Endothelial cell of umbilical vein (primary cell): ENCODE data around the gene MAN1A1. TPM values are rescaled to one million over a fixed set of nuclear protein-coding genes. Genes with fewer than 3 reads are reported as not detected.
"Not testable (repeated sequence)": the region's sequence is repeated elsewhere in the genome, so short reads cannot be mapped to it uniquely, and the experiment has no call there.

ENCODE experiments used
- BruUV-seq: library from RNA; stranded (reverse); fragments of 400-500 nt; replicated peaks from 2 replicates; lab custom pipeline; 2021; lab: Mats Ljungman, UMichigan
- CTCF ChIA-PET: fragments of 300-600, 350-600 bp; sonication (Branson Sonifier 250); formaldehyde crosslinking; loops from one replicate; lab custom pipeline; 2021; ENCODE audit warnings: antibody characterized with exemption, inconsistent platforms; lab: Charles Lee
- POLR2A ChIA-PET: fragments of 300-600, 350-600 bp; sonication (Branson Sonifier 250); formaldehyde crosslinking; loops from one replicate; lab custom pipeline; 2021; ENCODE audit warnings: antibody characterized with exemption, inconsistent platforms; lab: Charles Lee
- DNase-seq: peaks from one replicate; pipeline ENCODE4 v3.0.0-alpha.2; 2011; ENCODE audit warnings: low read depth, low spot score
- FAIRE-seq: peaks from 2 replicates; lab custom pipeline; 2011; peaks lifted over from hg19 to GRCh38; lab: Jason Lieb, UNC
- H2AFZ ChIP-seq: 2 replicates; pipeline ENCODE4 v1.6.0; 2012; ENCODE audit warnings: low read depth, low read length, control low read depth, inconsistent platforms
- H3K27ac ChIP-seq: 2 replicates; pipeline ENCODE4 v1.5.1; 2011; ENCODE audit warnings: low read depth, mild to moderate bottlenecking, control low read depth, low read length, moderate library complexity; ENCODE audit not compliant: insufficient read depth
- H3K27me3 ChIP-seq, 2 experiments: 2 replicates each; pipeline versions ENCODE4 v1.6.0 to v1.6.1; 2011; ENCODE audit warnings: low read length in 2 of 2, mixed read lengths in 1 of 2; ENCODE audit not compliant: control insufficient read depth in 2 of 2, insufficient read depth in 2 of 2
- H3K36me3 ChIP-seq, 2 experiments: 2 replicates in 1 of 2; 3 replicates in 1 of 2; pipeline ENCODE4 v1.5.1; 2011; ENCODE audit warnings: low read length in 2 of 2, mild to moderate bottlenecking in 1 of 2, moderate library complexity in 1 of 2; ENCODE audit not compliant: control insufficient read depth in 2 of 2, insufficient read depth in 2 of 2; ENCODE audit errors: extremely low read depth in 1 of 2
- H3K4me1 ChIP-seq: 3 replicates; pipeline ENCODE4 v1.5.1; 2011; ENCODE audit warnings: mild to moderate bottlenecking, low read length; ENCODE audit not compliant: control insufficient read depth, insufficient read depth; ENCODE audit errors: extremely low read depth
- H3K4me2 ChIP-seq: 2 replicates; pipeline ENCODE4 v1.6.1; 2011; ENCODE audit warnings: low read length, control low read depth, mixed read lengths; ENCODE audit not compliant: insufficient read depth
- H3K4me3 ChIP-seq, 3 experiments: fragments of 200-600 bp in 1 of 3; sonication (generic), shearing (Covaris generic) in 1 of 3; replicated peaks in 1 of 3; 2 replicates each; pipeline ENCODE4 v1.5.1; 2011 to 2016; ENCODE audit warnings: control low read depth in 3 of 3, low read length in 3 of 3, mild to moderate bottlenecking in 2 of 3, inconsistent platforms in 1 of 3, low read depth in 1 of 3, moderate library complexity in 1 of 3; ENCODE audit not compliant: insufficient read depth in 1 of 3
- H3K79me2 ChIP-seq: 2 replicates; pipeline ENCODE4 v1.6.0; 2012; ENCODE audit warnings: low read length, inconsistent platforms; ENCODE audit not compliant: control insufficient read depth, insufficient read depth
- H3K9ac ChIP-seq: replicated peaks from 2 replicates; pipeline ENCODE3; 2011; ENCODE audit warnings: low read length, control low read depth; ENCODE audit not compliant: insufficient read depth; ENCODE audit errors: extremely low read depth
- H3K9me1 ChIP-seq: replicated peaks from 3 replicates; pipeline ENCODE4 v1.6.0; 2011; ENCODE audit warnings: mild to moderate bottlenecking, low read length; ENCODE audit not compliant: control insufficient read depth, insufficient read depth; ENCODE audit errors: extremely low read depth
- H3K9me3 ChIP-seq: replicated peaks from 2 replicates; pipeline ENCODE4 v1.5.1; 2012; ENCODE audit warnings: low read length, inconsistent platforms; ENCODE audit not compliant: control insufficient read depth, insufficient read depth
- H4K20me1 ChIP-seq: replicated peaks from 2 replicates; pipeline ENCODE3; 2011; ENCODE audit warnings: mild to moderate bottlenecking, low read length; ENCODE audit not compliant: control insufficient read depth, insufficient read depth; ENCODE audit errors: extremely low read depth
- EZH2 ChIP-seq: IDR thresholded peaks from 2 replicates; pipeline ENCODE4 v1.6.1; 2012; ENCODE audit warnings: borderline replicate concordance, low read depth, mild to moderate bottlenecking, moderate library complexity, low read length, inconsistent platforms; ENCODE audit not compliant: severe bottlenecking
- FOS ChIP-seq: IDR thresholded peaks from 2 replicates; pipeline ENCODE4 v1.6.1; 2011; ENCODE audit warnings: mild to moderate bottlenecking, low read length, moderate library complexity, borderline replicate concordance; ENCODE audit not compliant: insufficient read depth
- GATA2 ChIP-seq: IDR thresholded peaks from 2 replicates; pipeline ENCODE4 v1.7.0; 2011; ENCODE audit warnings: low read depth, mild to moderate bottlenecking, moderate library complexity, mixed read lengths, low read length; ENCODE audit not compliant: insufficient read length, insufficient read depth
- JUN ChIP-seq: IDR thresholded peaks from 2 replicates; pipeline ENCODE4 v1.6.1; 2011; ENCODE audit warnings: borderline replicate concordance, low read depth; ENCODE audit not compliant: insufficient read length, insufficient read depth
- MYC ChIP-seq: IDR thresholded peaks from one replicate; pipeline ENCODE4 v1.6.1; 2011; ENCODE audit warnings: mild to moderate bottlenecking, low read depth, low read length
- POLR2A ChIP-seq: IDR thresholded peaks from 2 replicates; pipeline ENCODE4 v1.6.1; 2012; ENCODE audit warnings: low read depth, mild to moderate bottlenecking, control low read depth, low read length
- POLR2AphosphoS5 ChIP-seq: IDR thresholded peaks from 2 replicates; pipeline ENCODE4 v1.6.1; 2012; ENCODE audit warnings: low read depth, mild to moderate bottlenecking, control low read depth, low read length, moderate library complexity; ENCODE audit not compliant: insufficient read depth
- dilution Hi-C: fragments of 300-500 bp; cut with MboI; formaldehyde crosslinking; loops from one replicate; pipeline ENCODE4 v1.15.0; 2019; ENCODE audit warnings: low sequenced_read_pairs; ENCODE audit not compliant: extremely low pct_ligation_motif_present
- intact Hi-C: fragments of 100-400 bp; cut with micrococcal nuclease; formaldehyde crosslinking; loops from one replicate; pipeline ENCODE4 v1.10.0; 2022
- polyA plus RNA-seq, 4 experiments: library from polyadenylated mRNA; depleted of rRNA in 3 of 4; stranded (reverse) in 3 of 4; unstranded in 1 of 4; fragments of >200 nt; gene quantifications; 2 replicates each; pipeline versions ENCODE4 v1.2.1 to v1.2.3, GENCODE V29; 2011 to 2012; ENCODE audit warnings: missing spikeins in 1 of 4
- total RNA-seq: library from RNA; stranded (reverse); gene quantifications from 2 replicates; pipeline ENCODE4 v1.2.3, GENCODE V29; 2021
- TF ChIP-seq, protein P1 (sequence below): IDR thresholded peaks from 2 replicates; pipeline ENCODE4 v1.6.1; 2011; ENCODE audit not compliant: insufficient read depth, insufficient read length
- TF ChIP-seq, protein P2 (sequence below), 2 donors: IDR thresholded peaks; 1 replicate in 1 of 2; 2 replicates in 1 of 2; pipeline ENCODE4 v1.5.1; 2011; ENCODE audit warnings: low read length in 2 of 2, mild to moderate bottlenecking in 2 of 2, moderate library complexity in 2 of 2, control low read depth in 1 of 2, inconsistent platforms in 1 of 2, low read depth in 1 of 2; ENCODE audit not compliant: insufficient read depth in 1 of 2; ENCODE audit errors: extremely low read depth in 1 of 2

Gene MAN1A1
- total and polyA plus RNA-seq, 2 donors (not counting 3 experiments of a cell fraction or from before 2014, with no cell fraction given), result 3.3 to 12.9 TPM

DNA sequence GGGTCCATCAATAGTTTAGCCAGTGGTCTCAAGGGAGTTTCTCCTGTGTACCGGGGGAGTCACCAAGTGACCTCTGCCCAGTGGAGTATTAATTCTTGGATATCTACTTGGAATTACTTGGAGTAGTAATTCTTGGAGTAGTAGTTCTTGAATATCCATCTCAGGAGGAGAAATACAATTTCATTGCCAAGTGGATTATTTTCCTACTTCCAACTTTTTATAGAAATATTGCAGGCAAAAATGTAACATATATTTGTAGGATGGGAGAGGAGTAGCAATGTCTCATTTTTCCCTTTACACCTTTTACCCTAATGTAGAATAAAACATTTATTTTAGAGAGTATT, 179.5 kb downstream of the MAN1A1 start:
- BruUV-seq, result no TSS peak
- DNase-seq (no peak), FAIRE-seq (no peak)
- Histone ChIP-seq H3K4me1 (no peaks in the 10 kb centered on the region), H3K4me2 (no peak overlapping the region), H3K4me3 (no peak overlapping the region), H2AFZ (no peak overlapping the region), H4K20me1 (no peaks in the 10 kb centered on the region), H3K9me1 (no peaks in the 10 kb centered on the region), H3K9me3 (no peaks in the 10 kb centered on the region), H3K9ac (no peak overlapping the region), H3K27me3 (peaks cover 4% of the 10 kb centered on the region in 2 experiments), H3K27ac (no peak overlapping the region), H3K79me2 (no peaks in the 10 kb centered on the region), H3K36me3 (no peaks in the 10 kb centered on the region)
- TF ChIP-seq FOS (no peak), GATA2 (no peak), POLR2AphosphoS5 (no peak), EZH2 (no peak), JUN (no peak), POLR2A (no peak), MYC (no peak)
- TF ChIP-seq, protein P1, sequence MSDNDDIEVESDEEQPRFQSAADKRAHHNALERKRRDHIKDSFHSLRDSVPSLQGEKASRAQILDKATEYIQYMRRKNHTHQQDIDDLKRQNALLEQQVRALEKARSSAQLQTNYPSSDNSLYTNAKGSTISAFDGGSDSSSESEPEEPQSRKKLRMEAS, result no peak
- TF ChIP-seq, protein P2, sequence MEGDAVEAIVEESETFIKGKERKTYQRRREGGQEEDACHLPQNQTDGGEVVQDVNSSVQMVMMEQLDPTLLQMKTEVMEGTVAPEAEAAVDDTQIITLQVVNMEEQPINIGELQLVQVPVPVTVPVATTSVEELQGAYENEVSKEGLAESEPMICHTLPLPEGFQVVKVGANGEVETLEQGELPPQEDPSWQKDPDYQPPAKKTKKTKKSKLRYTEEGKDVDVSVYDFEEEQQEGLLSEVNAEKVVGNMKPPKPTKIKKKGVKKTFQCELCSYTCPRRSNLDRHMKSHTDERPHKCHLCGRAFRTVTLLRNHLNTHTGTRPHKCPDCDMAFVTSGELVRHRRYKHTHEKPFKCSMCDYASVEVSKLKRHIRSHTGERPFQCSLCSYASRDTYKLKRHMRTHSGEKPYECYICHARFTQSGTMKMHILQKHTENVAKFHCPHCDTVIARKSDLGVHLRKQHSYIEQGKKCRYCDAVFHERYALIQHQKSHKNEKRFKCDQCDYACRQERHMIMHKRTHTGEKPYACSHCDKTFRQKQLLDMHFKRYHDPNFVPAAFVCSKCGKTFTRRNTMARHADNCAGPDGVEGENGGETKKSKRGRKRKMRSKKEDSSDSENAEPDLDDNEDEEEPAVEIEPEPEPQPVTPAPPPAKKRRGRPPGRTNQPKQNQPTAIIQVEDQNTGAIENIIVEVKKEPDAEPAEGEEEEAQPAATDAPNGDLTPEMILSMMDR (IDR thresholded peaks at IDR 0.05; ENCODE audit: extremely low read depth in 1 of 2, insufficient read depth in 1 of 2, low read depth in 1 of 2, low read length in 2 of 2), result no peak
- intact Hi-C loops, result no loop called here
- dilution Hi-C loops, result no loop called here
- ChIA-PET POLR2A (no interaction called here), CTCF (interaction anchor here (0.8 kb wide), 1 partner anchor 9 kb away, joined by 4 read pairs; no protein-coding TSS in a partner anchor)

DNA sequence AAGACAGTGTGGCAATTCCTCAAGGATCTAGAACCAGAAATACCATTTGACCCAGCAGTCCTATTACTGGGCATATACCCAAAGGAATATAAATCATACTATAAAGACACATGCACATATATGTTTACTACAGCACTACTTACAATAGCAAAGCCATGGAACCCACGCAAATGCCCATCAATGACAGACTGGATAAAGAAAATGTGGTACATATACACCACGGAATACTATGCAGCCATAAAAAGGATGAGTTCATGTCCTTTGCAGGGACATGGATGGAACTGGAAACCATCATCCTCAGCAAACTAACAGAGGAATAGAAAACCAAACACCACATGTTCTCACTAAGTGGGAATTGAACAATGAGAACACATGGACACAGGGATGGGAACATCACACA, 180.2 kb downstream of the MAN1A1 start:
- H4K20me1 ChIP-seq, CTCF ChIA-PET, intact Hi-C loops, H3K4me3 ChIP-seq, H3K79me2 ChIP-seq, H3K27me3 ChIP-seq, H3K27ac ChIP-seq, dilution Hi-C loops, POLR2A ChIA-PET, H3K9me1 ChIP-seq, H3K9ac ChIP-seq, FAIRE-seq, H3K9me3 ChIP-seq, BruUV-seq, H3K4me1 ChIP-seq, H3K36me3 ChIP-seq, H2AFZ ChIP-seq, H3K4me2 ChIP-seq, DNase-seq: not testable (repeated sequence)
